Astrocyte of the spinal cord (primary cell): ENCODE data around the gene TRIO.

Experiments
- DNase-seq: peaks from one replicate; pipeline ENCODE4 v3.0.0; 2011; ENCODE audit warnings: low read depth, low spot score
- H3K4me3 ChIP-seq: 2 replicates; pipeline ENCODE4 v1.5.1; 2011; ENCODE audit warnings: low read depth, mild to moderate bottlenecking, low read length, moderate library complexity
- CTCF ChIP-seq: IDR thresholded peaks from 2 replicates; pipeline ENCODE4 v1.5.1; 2012; ENCODE audit warnings: low read depth, mild to moderate bottlenecking, low read length, inconsistent platforms
- in situ Hi-C: cut with HindIII; loops from 2 replicates; pipeline ENCODE4 v1.10.0; 2017; ENCODE audit warnings: low sequenced_read_pairs

Gene TRIO

DNA sequence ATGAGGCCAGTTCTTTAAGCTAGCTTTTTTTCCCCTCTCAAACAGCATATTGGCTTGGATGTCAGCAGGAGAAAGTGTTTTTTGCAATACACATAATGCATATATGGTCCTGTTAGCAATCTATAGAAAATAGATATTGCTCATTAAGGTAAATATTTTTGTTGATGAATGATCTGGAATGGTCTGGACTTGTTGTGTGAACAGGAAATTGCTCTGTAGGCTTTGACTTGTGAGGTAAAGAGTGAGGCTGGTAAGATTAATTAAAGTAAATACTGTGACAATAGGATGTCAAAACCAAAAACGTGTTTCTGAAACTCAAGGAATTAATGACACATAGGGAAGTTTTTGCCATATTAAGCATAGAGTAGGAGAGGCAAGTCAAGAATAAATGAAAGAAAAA is 176.0 kb downstream of the TRIO start:
- in situ Hi-C loops = no loop called here

GRCh38 chr5:14321936-14322335 is 178.8 kb downstream of the TRIO start:
- in situ Hi-C loops = no loop called here
- DNase-seq = no peak
- no peak for TF ChIP-seq CTCF
- H3K4me3 ChIP-seq = no peak overlapping the region

More for the DNA sequence above, 176.0 kb downstream of the TRIO start:
- no peak for TF ChIP-seq CTCF
- no peak overlapping the region for H3K4me3 ChIP-seq
- no peak for DNase-seq

- no peak for DNase-seq
- in situ Hi-C loops = no loop called here
- TF ChIP-seq CTCF = no peak
- no peak overlapping the region for H3K4me3 ChIP-seq
Measured at GRCh38 chr5:14322437-14323187, 179.5 kb downstream of the TRIO start.

- no peak for TF ChIP-seq CTCF
- no peak overlapping the region for H3K4me3 ChIP-seq
- in situ Hi-C loops = no loop called here
- DNase-seq = peak; percentile 44
Measured at GRCh38 chr5:14323466-14323865, 180.3 kb downstream of the TRIO start.

GRCh38 chr5:14325369-14325768 is 182.2 kb downstream of the TRIO start:
- DNase-seq = no peak
- TF ChIP-seq CTCF = no peak
- in situ Hi-C loops = no loop called here
- no peak overlapping the region for H3K4me3 ChIP-seq

GRCh38 chr5:14326035-14326903 is 183.1 kb downstream of the TRIO start:
- no peak overlapping the region for H3K4me3 ChIP-seq
- in situ Hi-C loops = no loop called here

More at GRCh38 chr5:14326035-14326903, 183.1 kb downstream of the TRIO start:
- peak; percentile 34 for TF ChIP-seq CTCF
- DNase-seq = no peak
